Ovary (tissue), 9 donors: ENCODE measurements around the gene FAM117A. TPM values are rescaled to one million over a fixed set of nuclear protein-coding genes. Genes with fewer than 3 reads are reported as not detected.

ENCODE experiments used
- DNase-seq, 5 donors: peaks; one replicate each; pipeline ENCODE4 v3.0.0-alpha.2; 2019 to 2020
- H3K27ac ChIP-seq, 2 donors: fragments of 200-600 bp; one replicate each; pipeline versions ENCODE4 v1.5.1 to v1.8.0; 2019 to 2022
- H3K27me3 ChIP-seq: fragments of 200-600 bp; one replicate; pipeline ENCODE4 v1.8.0; 2022
- H3K36me3 ChIP-seq: fragments of 200-600 bp; sonication (generic); one replicate; pipeline ENCODE4 v1.5.1; 2019
- H3K4me1 ChIP-seq: one replicate; pipeline ENCODE4 v1.8.1; 2013; ENCODE audit warnings: mild to moderate bottlenecking, moderate library complexity; ENCODE audit not compliant: insufficient read depth
- H3K4me3 ChIP-seq: fragments of 200-600 bp; sonication (generic); one replicate; pipeline ENCODE4 v1.5.1; 2017
- H3K9me3 ChIP-seq, 2 donors: fragments of 200-600 bp in 1 of 2; sonication (generic) in 1 of 2; one replicate each; pipeline versions ENCODE4 v1.5.1 to v1.8.1; 2013 to 2019; ENCODE audit warnings: mild to moderate bottlenecking in 1 of 2, moderate library complexity in 1 of 2
- CTCF ChIP-seq, 3 donors: fragments of 450-650 bp in 2 of 3; fragments of 200-600 bp in 1 of 3; IDR thresholded peaks; one replicate each; pipeline versions ENCODE4 v1.5.1 to v1.8.0; 2016 to 2022; ENCODE audit warnings: antibody characterized with exemption in 3 of 3, mild to moderate bottlenecking in 1 of 3
- EP300 ChIP-seq: sonication (generic); formaldehyde crosslinking; IDR thresholded peaks from one replicate; pipeline ENCODE4 v1.6.1; 2017; ENCODE audit warnings: antibody characterized with exemption
- POLR2A ChIP-seq: fragments of 450-650 bp; IDR thresholded peaks from one replicate; pipeline ENCODE4 v1.6.1; 2017; ENCODE audit warnings: antibody characterized with exemption, mild to moderate bottlenecking, moderate library complexity
- WGBS, 3 donors: extraction: QIAGEN DNeasy Blood & Tissue Kit in 1 of 3; methylation state at CpG; one replicate each; pipeline versions ENCODE4 v1.1.5 to v1.1.7; 2013 to 2017; 5-methylcytosine and 5-hydroxymethylcytosine counted together
- intact Hi-C, 4 donors: fragments of 100-400 bp; cut with DNase I; formaldehyde crosslinking; loops; one replicate each; pipeline versions ENCODE4 v1.11.0 to v1.15.1; 2022 to 2023
- polyA plus RNA-seq, 2 donors: library from polyadenylated mRNA; stranded (reverse); fragments of 200-250 nt in 1 of 2; fragments of 350-450 nt in 1 of 2; fragmentation: Illumina TruSeq in 1 of 2; extraction: RNeasy Lipid Tissue Mini Kit (QIAGEN cat#74804) in 1 of 2; gene quantifications; one replicate each; pipeline ENCODE4 v1.2.3, GENCODE V29; 2013 to 2014
- total RNA-seq, 7 donors: library from RNA; depleted of rRNA in 2 of 7; stranded (reverse); fragments of >200 nt in 2 of 7; fragmentation: NEBNext Ultra II Directional in 3 of 7; extraction: Animal tissue kit (Norgen Biotek cat#: 25700) in 3 of 7; gene quantifications; one replicate each; pipeline versions ENCODE4 v1.1.0 to v1.2.4, GENCODE V29; 2016 to 2023
- donor health status: DM: no; HTN: no; CAD: no; lungs with moderate emphysema.
- donor health status: DM: no; HTN: no; CAD: no.
- donor health status: Bipolar disorder and iron deficiency.
- donor health status: DM: yes; HTN: yes; CAD: no.
- donor health status: DM: no; HTN: no; CAD: no.
- donor health status: DM: yes; HTN: yes; CAD: no.

The FAM117A gene
- total and polyA plus RNA-seq, 9 donors: 15.0 to 30.4 (median 19.0) TPM

DNA sequence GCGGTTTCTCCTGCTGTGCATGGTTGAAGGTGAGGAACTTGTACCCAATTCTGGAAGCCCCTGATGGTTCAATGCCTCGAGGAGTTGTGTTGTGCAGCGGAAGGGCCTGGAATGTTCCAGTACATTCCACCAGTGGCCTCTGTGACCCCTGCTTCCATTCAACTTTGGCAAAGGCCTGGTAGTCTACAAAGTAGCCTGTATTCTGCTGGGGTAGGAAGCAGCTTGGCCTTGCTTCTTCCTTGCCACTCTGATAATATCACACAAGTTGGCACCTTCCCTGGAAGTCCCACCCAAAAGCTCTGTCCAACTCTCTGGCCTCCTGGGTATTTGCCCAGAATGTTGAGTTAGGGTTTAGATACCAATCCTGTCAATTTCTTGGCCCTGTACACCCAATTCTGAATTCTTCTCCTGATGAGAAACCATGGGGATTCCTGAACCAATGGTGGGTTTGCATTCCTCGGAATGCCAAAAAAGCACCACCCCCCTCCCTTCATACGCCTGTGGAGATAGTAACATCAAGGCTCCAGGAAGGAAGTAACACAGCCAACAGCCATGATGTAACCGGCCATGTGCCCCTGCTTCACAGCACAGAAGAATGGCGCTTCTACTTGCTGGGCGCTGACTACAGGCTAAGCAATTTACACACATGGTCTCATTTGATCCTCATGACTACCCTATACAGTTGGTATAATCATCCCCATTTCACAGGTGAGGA, 11.8 kb upstream of the FAM117A start:
- Histone ChIP-seq H3K9me3 (no peaks in the 10 kb centered on the region), H3K4me3 (no peak overlapping the region), H3K36me3 (no peaks in the 10 kb centered on the region), H3K27ac (no peak overlapping the region), H3K4me1 (peaks cover 4% of the 10 kb centered on the region), H3K27me3 (no peaks in the 10 kb centered on the region)
- no peak for DNase-seq
- TF ChIP-seq CTCF (IDR thresholded peaks at IDR 0.05) (no peak), POLR2A (no peak), EP300 (no peak)
- 68 to 72% (median 69%) methylated on average over 8 of the region's 8 CpGs for WGBS, 3 donors
- intact Hi-C loops: loop anchor here (5.0 to 10.0 kb wide), 3 partner anchors 51 to 203 kb away; no protein-coding TSS in a partner anchor

DNA sequence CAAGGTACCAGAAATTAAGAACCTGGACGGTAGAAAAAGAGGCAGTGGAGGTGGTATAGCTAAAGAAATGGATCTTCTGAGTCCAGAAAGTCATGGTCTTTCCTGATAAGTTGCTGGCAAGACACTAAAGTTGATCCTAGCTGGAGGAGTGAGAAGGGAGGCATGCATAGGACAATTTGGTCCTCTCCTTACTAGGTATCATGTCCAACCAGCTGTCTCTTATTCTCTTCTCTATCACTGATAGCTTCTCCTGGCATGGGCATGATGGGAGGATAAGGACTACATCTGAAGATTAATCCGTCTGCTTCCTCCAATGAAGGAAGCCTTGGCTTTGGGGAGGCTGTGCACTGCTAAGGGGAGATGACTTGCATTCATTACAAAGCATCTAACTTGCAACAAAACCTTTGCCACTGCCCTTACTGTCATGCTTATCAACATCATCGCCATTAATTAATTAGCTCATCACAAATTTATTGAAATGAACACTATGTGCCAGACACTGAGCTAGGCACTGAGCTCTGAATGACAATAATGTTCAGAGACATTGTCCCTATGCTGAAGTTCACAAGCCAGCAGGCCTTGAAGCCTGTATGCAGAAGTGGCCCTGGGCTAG, 3.1 kb upstream of the FAM117A start:
- DNase-seq: no peak
- intact Hi-C loops: no loop called here
- TF ChIP-seq POLR2A: no peak
- TF ChIP-seq CTCF (IDR thresholded peaks at IDR 0.05): no peak
- no peak for TF ChIP-seq EP300
- Histone ChIP-seq H3K4me1 (peaks cover 7% of the 10 kb centered on the region), H3K27ac (no peak overlapping the region), H3K36me3 (no peaks in the 10 kb centered on the region), H3K4me3 (no peak overlapping the region), H3K27me3 (no peaks in the 10 kb centered on the region), H3K9me3 (no peaks in the 10 kb centered on the region)
- WGBS, 3 donors: 65 to 75% (median 71%) methylated on average over 3 of the region's 3 CpGs

GRCh38 chr17:49764559-49765180, 739 bp upstream of the FAM117A start:
- H3K9me3 ChIP-seq: no peaks in the 10 kb centered on the region
- intact Hi-C loops: loop anchor here in 2 of 4 donors (5.0 kb wide), 1 partner anchor 37 kb away; no protein-coding TSS in a partner anchor
- H3K36me3 ChIP-seq: no peaks in the 10 kb centered on the region
- peaks cover 7% of the 10 kb centered on the region for H3K4me1 ChIP-seq
- H3K27ac ChIP-seq: peak overlapping the region in 1 of 2 donors; percentile 18
- TF ChIP-seq CTCF (IDR thresholded peaks at IDR 0.05) (no peak), EP300 (no peak), POLR2A (no peak)
- no peaks in the 10 kb centered on the region for H3K27me3 ChIP-seq
- peak overlapping the region; percentile 64 for H3K4me3 ChIP-seq
- 4 to 9% (median 7%) methylated on average over 8 of the region's 8 CpGs for WGBS, 3 donors
- no peak for DNase-seq

DNA sequence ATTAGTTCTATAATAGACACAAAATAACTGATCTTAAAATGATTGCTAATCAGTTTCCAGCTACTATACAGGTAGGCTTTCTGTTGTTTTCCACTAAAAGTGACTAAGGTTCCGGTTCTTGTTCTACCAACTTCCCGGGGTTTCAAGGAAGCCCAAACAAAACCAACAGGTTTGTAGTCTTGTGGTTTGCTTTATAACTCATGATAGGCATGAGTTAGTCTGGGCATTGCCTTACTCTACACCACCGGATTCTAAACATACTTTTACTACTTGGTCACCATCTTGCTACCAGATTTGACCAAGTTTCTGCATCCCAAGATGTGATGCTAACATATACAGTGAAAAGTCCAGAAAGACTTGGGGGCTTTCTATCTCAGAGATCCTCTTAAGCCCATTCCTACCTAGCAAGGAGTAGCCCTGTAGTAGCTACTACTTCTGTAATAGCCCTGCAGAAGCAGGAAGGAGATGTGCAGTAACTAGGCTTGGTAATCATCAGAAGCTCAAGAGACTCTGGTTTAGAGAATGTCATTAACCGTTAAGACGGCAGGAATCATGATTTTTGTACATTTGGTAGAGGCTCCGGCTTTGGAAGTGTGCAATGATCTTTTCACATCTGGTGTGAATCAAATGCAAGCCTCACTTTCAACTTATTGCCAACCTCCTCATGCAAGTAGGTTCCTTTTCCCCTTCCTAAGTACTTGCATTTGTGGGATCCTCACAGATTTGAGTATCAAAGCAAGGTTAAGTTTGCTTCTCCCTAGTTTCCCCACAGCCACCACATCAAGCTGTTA, 1.6 kb downstream of the FAM117A start:
- no peak overlapping the region for H3K27ac ChIP-seq
- H3K9me3 ChIP-seq: no peaks in the 10 kb centered on the region
- intact Hi-C loops: loop anchor here in 2 of 4 donors (5.0 kb wide), 1 partner anchor 35 kb away; no protein-coding TSS in a partner anchor
- DNase-seq: no peak
- TF ChIP-seq EP300 (no peak), CTCF (IDR thresholded peaks at IDR 0.05) (no peak), POLR2A (no peak)
- 79 to 83% (median 79%) methylated on average over 6 of the region's 6 CpGs for WGBS, 3 donors
- H3K36me3 ChIP-seq: no peaks in the 10 kb centered on the region
- H3K4me3 ChIP-seq: no peak overlapping the region
- no peaks in the 10 kb centered on the region for H3K27me3 ChIP-seq
- H3K4me1 ChIP-seq: peaks cover 7% of the 10 kb centered on the region
